NCI-H446 treated with DMSO at 0.1 percent for 48 hours (cell line): Measurements from ENCODE around the gene RSPRY1.

Source experiments
- DNase-seq: peaks from one replicate; lab custom pipeline; 2025; lab: John Stamatoyannopoulos, UW

The RSPRY1 gene

DNA sequence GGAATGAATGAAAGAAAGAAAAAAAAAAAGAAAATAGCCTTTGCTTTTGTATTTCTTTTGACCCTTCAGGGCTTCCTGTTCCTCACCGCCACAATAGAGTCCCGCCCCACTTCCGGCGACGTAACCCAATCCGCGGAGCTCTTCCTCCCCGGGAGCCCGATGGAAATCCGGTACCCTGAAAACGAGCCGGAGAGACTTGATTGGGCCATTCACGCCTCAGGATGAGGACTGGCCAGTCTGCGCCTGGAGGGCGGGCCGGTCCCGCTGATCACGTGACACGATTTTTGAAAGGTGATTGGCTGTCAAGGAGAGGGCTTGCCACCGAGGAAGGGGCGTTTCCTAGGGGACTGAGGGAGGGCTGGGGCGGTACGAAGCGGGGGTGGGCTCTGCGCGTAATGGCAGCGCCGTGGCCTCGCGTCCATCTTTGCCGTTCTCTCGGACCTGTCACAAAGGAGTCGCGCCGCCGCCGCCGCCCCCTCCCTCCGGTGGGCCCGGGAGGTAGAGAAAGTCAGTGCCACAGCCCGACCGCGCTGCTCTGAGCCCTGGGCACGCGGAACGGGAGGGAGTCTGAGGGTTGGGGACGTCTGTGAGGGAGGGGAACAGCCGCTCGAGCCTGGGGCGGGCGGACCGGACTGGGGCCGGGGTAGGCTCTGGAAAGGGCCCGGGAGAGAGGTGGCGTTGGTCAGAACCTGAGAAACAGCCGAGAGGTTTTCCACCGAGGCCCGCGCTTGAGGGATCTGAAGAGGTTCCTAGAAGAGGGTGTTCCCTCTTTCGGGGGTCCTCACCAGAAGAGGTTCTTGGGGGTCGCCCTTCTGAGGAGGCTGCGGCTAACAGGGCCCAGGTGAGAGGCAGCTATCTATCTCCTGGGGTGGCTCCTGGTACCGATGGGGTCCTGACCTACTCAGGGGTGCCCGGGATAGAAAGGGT, at the start of gene RSPRY1, which contains the start of gene PSME3IP1:
Gene RSPRY1, plus strand, starts transcription at position 385 of the 927 bp plus-strand sequence. CDS start 18,330 bp downstream, outside the sequence.
Gene PSME3IP1, minus strand, starts transcription at position 95 of the 927 bp plus-strand sequence. CDS start 12,185 bp downstream, outside the sequence.
- DNase-seq = peak; percentile 95

DNA sequence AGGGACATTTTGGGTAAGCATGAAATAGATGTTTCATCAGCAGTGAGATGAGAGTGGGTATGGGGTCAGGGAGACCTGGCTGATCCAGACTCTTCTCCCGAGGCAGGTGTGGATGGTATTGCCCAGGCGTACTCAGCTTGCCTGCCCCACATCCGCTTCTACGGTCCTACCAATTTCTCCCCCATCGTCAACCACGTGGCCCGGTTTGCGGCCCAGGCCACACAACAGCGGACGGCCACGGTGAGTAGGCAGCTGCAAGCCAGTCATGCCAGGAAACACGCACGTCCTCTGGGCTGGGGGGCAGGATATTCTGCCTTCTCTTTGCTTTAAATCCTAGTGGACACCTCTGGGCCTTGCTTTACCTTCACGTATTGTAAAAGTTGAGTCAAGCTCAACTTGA, 49.1 kb upstream of the RSPRY1 start:
- no peak for DNase-seq

DNA sequence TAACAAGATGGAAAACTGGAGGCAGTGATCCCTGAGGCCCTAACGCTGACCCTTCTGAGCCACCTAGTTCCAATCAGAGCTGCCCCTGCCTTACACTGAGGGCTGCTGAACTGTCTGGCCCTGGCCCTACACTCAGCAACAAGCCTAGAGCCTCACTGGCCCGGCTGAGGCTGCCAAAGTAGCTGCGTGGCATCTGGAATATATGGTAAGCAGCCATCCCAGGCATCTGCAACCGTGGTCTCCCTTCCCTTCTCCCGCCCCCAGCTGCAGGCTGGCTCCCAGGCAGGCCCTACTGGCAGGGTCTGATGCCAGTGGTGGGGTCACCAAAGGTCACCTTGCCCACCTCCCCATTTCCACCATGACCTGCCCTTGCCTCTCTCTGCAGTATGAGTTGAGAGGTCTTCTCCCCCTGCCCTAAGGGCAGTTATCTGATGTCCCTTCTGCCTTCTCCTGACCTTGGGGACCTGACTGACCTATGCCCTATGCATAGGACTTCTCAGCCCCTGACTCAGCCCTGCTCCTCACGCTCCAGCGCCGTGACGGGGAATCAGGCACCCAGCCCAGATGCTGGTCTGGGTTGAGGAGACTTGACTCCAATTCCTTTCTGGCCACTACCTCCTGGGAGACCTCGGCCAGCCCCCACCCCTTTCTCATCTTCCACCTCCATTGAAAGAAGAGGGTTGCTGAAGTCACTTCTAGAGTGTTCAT, 48.4 kb upstream of the RSPRY1 start:
- no peak for DNase-seq

DNA sequence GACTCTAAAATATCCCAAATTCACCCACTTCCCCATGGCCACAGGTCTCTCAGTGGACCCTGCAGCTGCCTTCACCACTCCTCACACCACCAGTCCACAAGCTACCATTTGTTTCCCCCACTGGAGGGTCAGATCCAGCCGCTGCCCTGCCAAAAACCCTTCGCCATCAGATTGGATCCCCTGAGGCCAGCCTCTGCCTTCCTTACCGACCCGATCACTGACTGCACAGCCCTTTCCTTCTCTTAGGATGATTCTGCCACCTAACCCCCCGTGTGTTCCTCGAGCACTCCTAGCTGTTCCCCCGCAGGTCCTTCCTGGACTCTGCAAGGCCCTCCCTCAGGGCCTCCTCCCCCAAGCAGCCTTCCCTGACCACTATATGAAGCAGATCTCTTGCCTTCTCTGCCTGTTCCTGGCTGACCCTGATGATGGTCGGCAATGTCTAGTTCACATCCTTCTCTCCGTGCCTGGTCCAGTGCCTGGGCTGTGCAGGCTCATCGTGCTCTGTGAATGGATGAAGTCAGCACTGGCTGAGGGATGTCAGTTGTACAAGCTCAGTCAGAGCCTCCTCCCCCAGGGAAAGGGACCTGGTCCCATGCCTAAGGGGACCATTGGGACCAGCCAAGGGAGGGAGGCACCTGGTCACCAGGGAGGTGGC, 47.7 kb upstream of the RSPRY1 start:
- no peak for DNase-seq

DNA sequence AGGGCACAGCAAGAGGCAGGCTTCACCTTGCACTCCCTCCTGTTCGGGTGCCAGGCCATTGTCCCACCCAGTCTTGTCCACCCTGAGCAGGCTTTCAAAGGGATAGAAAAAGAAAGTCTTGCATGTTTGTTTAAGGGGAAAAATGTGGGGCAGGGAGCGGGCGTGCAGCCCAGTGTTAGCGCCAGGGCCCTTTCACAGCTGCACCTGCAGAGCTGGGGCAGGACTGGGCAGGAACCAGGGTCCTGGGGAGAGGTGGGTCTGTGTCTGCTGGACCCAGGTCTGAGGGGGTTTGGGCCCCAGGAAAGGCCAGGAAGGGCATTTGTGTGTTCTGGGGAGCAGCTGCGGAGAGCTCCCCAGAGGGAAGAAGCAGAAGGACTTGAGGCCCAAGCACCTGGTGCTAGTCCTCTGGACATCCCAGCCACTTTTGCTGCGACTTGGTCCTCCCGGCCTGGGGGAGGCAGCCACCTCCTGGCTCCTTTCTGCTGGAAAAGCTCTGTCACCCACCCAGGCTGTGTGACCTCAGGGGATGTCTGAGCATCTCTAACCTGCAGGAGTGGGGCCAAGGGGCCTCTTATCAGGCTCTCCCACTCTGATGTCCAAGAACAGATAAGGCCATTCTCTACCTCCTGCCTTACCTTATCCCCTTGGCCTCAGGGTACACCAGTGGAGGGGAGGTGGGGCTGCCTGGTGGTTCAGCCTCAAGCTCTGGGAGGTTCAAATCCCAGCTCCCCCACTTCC, 45.0 kb upstream of the RSPRY1 start:
- DNase-seq = no peak

DNA sequence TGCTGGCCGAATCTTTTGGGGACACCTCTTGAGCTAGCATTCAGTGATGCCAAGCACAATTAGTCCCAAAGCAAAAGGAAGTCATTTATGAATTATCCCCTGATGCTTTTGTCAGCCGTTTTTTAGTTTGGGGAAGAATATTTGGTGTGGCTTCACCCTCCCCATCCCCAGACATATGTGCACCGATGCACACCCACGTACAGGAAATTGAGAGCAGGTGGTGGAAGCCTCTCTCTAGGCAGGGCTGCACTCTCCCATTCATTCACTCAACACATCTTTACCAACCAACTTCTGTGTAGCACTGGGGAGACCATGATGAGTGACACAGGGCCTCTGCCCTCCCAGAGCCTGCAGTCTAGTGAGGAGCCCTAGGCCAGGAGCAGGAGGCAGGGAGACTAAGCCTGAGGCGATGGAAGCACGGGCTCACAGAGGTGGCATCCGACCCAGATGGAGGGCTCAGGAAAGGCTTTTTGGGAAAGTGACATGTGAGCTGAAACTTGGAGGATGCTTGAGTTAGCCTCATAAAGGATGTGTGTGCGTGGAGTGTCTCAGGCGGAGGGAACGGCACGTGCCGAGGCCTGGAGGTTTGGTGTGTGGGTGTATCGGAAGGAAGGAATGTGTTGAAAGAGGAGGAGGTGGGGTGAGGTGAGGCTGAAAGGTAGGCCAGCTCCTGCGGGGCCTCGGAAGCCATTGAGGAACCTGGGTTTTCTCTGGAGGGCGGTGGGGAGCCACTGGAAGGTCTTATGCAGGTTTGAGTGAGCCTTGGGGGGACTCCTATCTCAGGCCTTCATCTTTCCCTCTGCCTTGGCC, 44.1 kb upstream of the RSPRY1 start:
- DNase-seq = no peak

DNA sequence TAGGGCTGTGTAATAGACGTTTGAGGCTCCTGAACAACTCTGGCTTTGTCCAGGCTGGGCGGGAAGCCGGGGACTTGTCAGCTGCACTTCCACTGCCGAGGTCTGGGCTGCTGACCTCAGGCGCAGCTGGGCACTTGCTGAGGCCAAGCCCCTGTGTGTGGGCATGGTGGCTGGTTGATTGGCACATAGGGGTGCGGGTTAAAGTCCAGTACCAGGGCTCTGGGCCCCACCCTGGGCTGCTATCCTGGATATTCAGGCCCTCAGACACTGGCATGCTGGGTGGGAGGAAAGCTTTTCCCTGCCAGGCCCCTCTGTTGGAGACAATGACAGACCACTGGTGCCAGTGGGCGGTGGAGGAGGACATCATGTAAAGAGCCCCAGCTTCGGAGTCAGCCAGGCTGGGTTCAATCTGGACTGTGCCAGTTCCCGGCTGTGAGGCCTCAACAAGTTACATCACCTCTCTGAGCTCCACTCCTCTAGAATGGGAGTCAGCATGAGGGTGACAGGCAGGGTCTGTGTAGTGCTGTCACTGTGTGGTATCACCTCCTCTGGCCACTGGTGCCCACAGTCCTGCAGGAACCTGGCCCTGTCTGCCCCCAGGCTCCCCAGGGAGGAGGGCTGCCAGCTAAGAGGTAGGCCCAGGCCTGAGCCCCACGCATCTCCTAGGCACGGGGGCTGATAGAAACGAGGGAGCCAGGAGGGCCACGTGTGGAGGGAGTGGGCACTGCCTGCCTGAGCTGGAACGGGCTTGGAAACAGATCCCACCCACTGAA, 42.8 kb upstream of the RSPRY1 start:
- DNase-seq = no peak

DNA sequence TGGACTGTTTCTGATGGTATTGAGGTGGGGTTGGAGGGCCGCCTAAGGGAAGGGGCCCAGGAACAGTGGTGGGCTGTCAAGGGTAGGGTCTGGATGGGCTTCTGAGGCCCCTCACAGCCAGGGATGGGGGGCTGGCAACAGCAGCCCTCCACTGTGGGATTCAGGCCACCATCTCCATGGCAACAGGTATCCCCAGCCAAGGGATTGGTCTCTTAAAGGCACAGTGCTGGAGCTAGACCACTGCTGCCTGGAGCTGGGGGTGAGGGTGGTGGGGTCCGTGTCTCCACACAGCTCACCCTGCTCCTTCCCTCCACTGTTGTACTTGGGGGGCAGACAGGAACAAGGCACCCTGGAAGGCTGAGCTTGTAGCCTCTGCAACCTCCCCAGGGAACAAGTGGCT, 42.1 kb upstream of the RSPRY1 start:
- no peak for DNase-seq

DNA sequence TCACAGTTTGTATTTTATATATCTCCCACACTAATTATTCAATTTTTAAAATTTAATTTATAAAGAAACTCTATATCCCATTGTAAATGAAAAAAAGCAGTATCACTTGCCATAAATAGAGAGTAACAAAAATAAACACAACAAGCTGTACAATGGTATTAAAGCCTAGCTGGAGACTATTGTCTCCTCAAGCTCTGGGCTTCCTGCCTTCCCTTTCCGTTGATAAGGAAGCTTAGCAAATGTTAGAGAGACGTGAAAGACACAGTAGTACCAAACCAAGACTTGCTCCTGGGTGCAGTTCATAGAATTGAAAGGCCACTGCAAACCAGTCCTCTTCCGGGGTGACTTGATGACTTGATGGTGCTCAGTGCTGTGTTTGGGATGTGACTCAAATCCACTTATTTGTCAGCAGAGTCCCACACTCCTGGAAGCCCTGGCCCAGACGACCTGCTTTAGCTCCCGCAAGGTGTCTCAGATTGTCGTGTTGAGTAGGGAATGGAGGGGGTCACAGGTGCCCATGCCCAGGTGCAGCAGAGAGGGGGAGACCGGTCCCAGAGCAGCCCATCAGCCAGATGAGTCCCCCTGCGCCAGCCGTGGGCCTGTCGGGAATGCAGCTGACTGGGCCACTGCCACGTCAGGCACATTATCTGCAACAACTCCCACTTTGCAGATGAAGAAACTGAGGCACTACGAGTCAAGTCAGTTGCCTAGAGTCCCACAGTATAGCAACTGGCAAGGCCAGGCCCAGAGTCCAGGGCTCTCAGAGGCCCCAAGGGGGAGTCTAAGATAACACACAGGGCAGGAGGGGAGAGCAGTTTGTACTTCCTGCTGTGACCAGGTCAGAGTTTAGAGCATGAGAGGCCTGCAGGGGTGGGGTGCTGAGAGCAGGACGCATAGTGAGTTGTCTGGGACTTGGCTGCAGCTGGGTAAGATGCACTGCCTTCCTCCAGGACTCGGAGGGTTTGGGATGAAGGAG, 40.8 kb upstream of the RSPRY1 start:
- DNase-seq = no peak

DNA sequence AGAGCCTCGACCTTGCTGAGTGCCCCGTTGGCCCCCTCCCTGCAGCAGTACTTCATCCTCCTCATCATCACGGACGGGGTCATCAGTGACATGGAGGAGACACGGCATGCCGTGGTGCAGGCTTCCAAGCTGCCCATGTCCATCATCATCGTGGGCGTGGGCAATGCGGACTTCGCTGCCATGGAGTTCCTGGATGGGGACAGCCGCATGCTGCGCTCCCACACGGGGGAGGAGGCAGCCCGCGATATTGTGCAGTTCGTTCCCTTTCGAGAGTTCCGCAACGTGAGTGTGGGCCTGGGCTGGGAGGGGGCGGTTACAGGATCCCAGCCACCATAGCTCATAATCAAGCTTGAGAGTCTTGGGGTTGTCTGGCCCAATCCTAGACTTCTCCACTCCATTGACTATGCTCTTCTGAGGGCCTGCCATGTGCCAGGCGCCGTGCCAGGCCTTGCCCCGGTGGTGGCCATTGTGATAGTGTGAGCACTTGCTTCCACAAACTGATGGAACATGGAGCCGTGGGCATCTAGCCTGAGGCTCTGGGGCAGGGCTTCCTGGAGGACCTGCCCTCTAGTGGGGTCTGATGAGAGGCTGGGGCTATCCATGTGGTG, 40.0 kb upstream of the RSPRY1 start:
- DNase-seq = no peak

DNA sequence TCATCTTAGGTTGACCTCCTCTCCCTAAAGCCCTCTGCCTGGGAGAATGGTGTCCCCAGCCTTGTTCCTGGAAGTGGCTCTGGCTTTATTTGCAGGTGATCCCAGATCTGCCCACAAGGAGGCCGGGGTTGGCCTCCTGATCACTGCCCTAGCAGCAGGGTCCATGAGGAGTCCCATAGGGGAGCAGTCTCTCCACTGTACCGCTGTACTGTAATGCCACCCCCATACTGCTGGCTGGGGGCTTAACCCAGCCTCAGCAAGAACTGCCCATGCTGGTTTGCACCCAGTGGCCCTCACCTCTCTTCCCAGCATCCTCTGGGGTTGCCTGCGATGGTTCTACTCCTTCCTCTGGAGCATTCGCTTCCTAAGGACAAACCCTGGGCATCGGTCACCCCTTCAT, 39.4 kb upstream of the RSPRY1 start:
- no peak for DNase-seq

DNA sequence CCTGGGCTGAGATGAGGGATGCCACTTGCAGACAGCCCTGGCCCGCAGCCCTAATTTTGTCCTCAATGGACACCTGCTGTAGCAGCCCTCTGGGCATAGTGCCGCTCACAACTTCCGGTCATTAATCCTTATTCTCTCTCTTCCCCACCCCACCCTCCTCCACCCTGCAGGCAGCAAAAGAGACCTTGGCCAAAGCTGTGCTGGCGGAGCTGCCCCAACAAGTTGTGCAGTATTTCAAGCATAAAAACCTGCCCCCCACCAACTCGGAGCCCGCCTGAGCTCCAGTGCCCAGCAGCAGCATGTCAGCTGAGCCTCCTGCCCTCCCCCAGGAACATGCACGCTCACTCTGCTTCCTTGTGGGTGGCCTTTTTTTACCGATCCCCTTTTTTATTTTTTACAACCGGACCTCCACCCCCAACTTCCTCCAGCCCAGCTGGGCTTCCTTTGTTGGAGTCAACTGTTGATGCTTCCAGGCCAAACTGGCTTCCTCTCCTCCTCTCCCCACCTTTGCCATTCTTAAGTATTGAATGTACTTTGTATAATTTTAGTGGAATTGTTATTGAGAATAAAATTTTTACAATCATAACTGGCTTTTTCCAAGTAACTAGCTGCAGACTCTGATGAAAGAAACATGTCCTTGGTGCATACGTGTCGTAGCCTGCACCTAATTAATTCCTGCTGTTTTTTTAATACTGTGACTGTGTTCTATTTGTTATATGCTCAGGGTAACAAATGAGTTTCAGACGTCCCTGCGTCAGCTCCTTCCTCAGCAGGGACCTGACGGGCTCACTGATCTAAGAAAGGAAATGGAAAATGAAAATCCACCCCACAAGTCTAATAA, 38.5 kb upstream of the RSPRY1 start:
- DNase-seq = no peak

DNA sequence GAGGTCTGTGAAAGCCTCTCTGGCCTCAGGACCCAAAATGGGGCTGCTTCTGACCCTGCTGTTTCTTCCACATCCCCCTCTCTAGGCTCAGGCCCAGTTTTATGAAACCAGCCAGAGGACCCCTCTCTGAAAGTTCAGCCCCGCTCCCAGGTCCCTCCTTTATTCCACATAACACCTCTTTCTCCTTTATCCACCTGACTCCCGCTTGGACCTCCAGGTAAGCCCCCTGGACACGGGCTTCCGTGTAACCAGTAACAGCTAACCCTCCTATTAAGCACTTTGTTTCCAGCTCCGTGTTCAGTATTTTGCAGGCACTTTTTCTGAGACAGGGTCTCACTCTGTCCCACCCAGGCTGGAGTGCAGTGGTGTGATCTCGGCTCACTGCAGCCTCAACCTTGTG, 37.6 kb upstream of the RSPRY1 start:
- no peak for DNase-seq

DNA sequence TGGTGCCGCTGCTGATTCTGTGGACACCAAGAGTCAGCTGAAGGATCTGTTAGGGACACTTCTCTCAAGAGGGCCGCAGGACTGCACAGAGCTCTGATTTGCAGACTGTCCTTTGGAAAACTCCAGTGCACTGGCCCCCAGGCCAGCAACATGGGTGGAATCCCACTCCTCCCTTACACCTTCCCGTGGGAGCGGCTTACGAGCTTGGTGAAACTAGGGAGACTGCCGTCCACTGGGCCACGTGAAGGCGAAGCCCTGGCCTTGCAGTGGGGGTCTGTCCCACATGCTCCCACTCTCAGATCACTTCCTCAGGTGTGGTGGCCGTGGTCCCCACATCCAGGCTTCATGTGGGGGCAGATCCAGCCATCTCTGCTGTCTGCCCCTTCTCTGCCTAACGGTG, 36.7 kb upstream of the RSPRY1 start:
- no peak for DNase-seq

DNA sequence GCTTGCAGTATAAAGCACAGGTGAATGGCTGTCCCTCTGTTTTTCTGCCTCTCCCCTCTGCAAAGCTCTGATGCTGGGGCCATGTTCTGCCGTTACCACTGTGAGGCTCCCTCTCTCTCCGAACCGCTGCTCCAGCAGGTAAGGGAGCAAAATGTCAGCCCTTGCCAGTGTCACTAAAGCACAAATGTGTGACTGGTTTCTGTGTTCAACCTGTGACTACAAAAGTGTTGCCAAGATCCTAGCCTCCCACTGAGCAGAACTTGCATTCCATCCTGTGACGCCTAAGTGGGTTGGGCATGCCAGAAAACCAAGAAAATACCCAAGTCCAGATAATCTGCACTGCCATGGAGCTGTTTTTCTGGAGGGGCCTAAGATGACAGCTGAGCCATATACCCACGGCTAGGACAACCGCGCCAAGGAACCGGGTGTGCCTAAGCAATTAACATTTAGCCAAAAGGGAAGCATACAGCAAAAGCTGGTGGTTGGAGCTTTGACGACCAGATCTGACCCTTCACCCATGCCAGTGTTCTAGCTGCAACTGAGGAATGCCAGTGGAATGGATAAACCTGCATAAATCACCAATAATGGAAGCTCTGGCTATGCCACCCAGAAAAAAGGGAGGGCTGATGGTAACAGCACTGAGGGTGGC, 35.3 kb upstream of the RSPRY1 start:
- no peak for DNase-seq

DNA sequence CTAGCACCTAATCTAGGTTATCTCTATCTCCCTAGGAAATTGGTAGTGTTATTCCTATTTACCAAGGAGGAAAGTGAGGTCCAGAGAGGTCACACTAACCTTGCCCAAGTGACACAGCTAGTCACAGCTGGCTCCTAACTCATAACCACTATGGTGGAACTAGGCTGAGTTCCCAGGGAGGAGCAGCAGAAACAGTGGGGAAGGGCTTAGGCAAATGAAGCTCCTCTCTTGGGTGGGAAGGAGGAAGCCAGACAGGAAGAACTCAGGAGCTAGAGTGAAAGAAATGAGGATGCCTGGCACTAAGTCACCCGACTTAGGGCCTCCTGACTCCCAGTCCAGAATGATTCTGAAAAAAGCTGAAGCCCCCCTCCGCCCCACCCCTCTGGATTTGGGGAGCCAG, 34.8 kb upstream of the RSPRY1 start:
- no peak for DNase-seq
